Fibroblast of gingiva (primary cell): ENCODE data around the gene COG7.
"Not testable (repeated sequence)": the region's sequence is repeated elsewhere in the genome, so short reads cannot be mapped to it uniquely, and the experiment has no call there.

ENCODE experiments used
- DNase-seq: peaks from one replicate; pipeline ENCODE4 v3.0.0-alpha.2; 2011; ENCODE audit warnings: low read depth

Gene COG7

GRCh38 chr16:23469814-23470213 is 16.8 kb upstream of the COG7 start:
- DNase-seq, result no peak

- peak; percentile 44 for DNase-seq
These were observed 13.3 kb upstream of the COG7 start for GRCh38 chr16:23466162-23466885.

- DNase-seq, result no peak
These were observed 12.2 kb upstream of the COG7 start for GRCh38 chr16:23465179-23465578.

- no peak for DNase-seq
These were observed 11.2 kb upstream of the COG7 start for GRCh38 chr16:23464196-23464595.

- peak; percentile 96 for DNase-seq
These were observed 10.0 kb upstream of the COG7 start for GRCh38 chr16:23462994-23463393.

- no peak for DNase-seq
These were observed 506 bp upstream of the COG7 start for GRCh38 chr16:23453338-23454052.

- no peak for DNase-seq
These were observed 793 bp downstream of the COG7 start for GRCh38 chr16:23452221-23452571.

- no peak for DNase-seq
These were observed 4.6 kb downstream of the COG7 start for GRCh38 chr16:23448392-23448791.

GRCh38 chr16:23437542-23437941 is 15.4 kb downstream of the COG7 start:
- not testable (repeated sequence) for DNase-seq

GRCh38 chr16:23436951-23437350 is 16.0 kb downstream of the COG7 start:
- DNase-seq, result no peak

- peak; percentile 34 for DNase-seq
These were observed 17.5 kb downstream of the COG7 start for GRCh38 chr16:23435500-23435899.

- DNase-seq, result peak; percentile 50
These were observed 18.6 kb downstream of the COG7 start for GRCh38 chr16:23434380-23434779.

GRCh38 chr16:23433261-23433920 is 19.6 kb downstream of the COG7 start:
- DNase-seq, result no peak

GRCh38 chr16:23432176-23433128 is 20.5 kb downstream of the COG7 start:
- no peak for DNase-seq

- DNase-seq, result no peak
These were observed 24.6 kb downstream of the COG7 start for GRCh38 chr16:23428351-23428750.

GRCh38 chr16:23424292-23424958 is 28.6 kb downstream of the COG7 start:
- DNase-seq, result peak; percentile 84

- DNase-seq, result peak; percentile 98
These were observed 29.4 kb downstream of the COG7 start for GRCh38 chr16:23423496-23424049.

GRCh38 chr16:23420011-23420410 is 33.0 kb downstream of the COG7 start:
- peak; percentile 89 for DNase-seq

GRCh38 chr16:23416816-23417215 is 36.2 kb downstream of the COG7 start:
- no peak for DNase-seq

GRCh38 chr16:23414731-23415130 is 38.3 kb downstream of the COG7 start:
- no peak for DNase-seq

GRCh38 chr16:23410176-23410575 is 42.8 kb downstream of the COG7 start:
- DNase-seq, result peak; percentile 31
